Breast epithelium (tissue), 3 donors: ENCODE measurements around the gene ATP8A1.

ENCODE experiments used
- POLR2A ChIP-seq: fragments of 450-650 bp; IDR thresholded peaks from one replicate; pipeline ENCODE4 v1.6.1; 2016; ENCODE audit warnings: antibody characterized with exemption, mild to moderate bottlenecking, moderate library complexity
- POLR2AphosphoS5 ChIP-seq, 3 donors: sonication (generic); formaldehyde crosslinking; IDR thresholded peaks; one replicate each; pipeline ENCODE4 v1.6.1; 2017; ENCODE audit warnings: antibody characterized with exemption in 3 of 3
- TF ChIP-seq, protein P1 (sequence below), 3 donors: fragments of 450-650 bp; IDR thresholded peaks; one replicate each; pipeline ENCODE4 v1.5.1; 2016 to 2017; ENCODE audit warnings: antibody characterized with exemption in 3 of 3, mild to moderate bottlenecking in 3 of 3, moderate library complexity in 3 of 3

- TF ChIP-seq, protein P1, sequence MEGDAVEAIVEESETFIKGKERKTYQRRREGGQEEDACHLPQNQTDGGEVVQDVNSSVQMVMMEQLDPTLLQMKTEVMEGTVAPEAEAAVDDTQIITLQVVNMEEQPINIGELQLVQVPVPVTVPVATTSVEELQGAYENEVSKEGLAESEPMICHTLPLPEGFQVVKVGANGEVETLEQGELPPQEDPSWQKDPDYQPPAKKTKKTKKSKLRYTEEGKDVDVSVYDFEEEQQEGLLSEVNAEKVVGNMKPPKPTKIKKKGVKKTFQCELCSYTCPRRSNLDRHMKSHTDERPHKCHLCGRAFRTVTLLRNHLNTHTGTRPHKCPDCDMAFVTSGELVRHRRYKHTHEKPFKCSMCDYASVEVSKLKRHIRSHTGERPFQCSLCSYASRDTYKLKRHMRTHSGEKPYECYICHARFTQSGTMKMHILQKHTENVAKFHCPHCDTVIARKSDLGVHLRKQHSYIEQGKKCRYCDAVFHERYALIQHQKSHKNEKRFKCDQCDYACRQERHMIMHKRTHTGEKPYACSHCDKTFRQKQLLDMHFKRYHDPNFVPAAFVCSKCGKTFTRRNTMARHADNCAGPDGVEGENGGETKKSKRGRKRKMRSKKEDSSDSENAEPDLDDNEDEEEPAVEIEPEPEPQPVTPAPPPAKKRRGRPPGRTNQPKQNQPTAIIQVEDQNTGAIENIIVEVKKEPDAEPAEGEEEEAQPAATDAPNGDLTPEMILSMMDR (IDR thresholded peaks at IDR 0.05) = no peak
- TF ChIP-seq POLR2AphosphoS5 (IDR thresholded peaks at IDR 0.05) (no peak), POLR2A (no peak)
These were observed 176.6 kb downstream of the ATP8A1 start for GRCh38 chr4:42480281-42480680.
